ENCODE data around the gene HDAC7. TPM values are rescaled to one million over a fixed set of nuclear protein-coding genes. Genes with fewer than 3 reads are reported as not detected.
A peak's percentile ranks its signal among the peaks of the same experiment; 100 is the strongest.

Gene HDAC7
- 100 to 1,000 TPM; 373 to 382 TPM for total RNA-seq

GRCh38 chr12:47819896-47820630, at the start of gene HDAC7:
TSS of gene HDAC7 (minus strand) at chr12:47819903. CDS start at chr12:47819785, 118 bp downstream.
- no peaks in the 10 kb centered on the region for H3K9me3 Mint-ChIP-seq
- POLR2A ChIA-PET = interaction anchor here (0.8 to 37.9 kb wide), 5 partner anchors 12 to 38 kb away, joined by 3 to 904 read pairs (median 4); no protein-coding TSS in a partner anchor
- peaks cover 52% of the 10 kb centered on the region for H3K4me1 Mint-ChIP-seq (ENCODE audit: low read depth)

DNA sequence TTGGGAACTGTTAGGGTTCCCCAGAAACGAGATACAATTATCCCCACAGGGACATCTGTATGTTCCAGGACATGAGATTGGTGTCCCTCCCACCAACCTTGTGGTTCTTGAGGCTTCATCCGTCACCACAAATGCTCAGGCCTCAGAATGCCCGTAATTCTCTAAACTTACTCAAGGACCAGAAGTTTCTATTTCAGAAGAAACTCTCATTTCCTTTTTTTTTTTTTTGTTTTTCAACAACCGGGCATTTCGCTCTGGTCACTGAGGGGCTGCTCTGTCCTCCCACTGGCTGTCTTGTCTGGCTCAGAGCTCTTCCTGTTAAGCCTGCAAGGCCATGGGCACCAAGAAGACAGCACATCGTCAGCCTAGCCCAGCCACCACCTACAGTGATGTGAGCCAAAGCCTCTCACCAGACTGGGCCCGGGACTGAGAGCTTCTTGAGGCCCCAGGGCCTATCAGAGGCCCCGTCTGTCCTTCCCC, 48.9 kb upstream of the HDAC7 start:
- Mint-ChIP-seq H3K27me3 (no peaks in the 10 kb centered on the region), H3K36me3 (ENCODE audit: low read depth) (peaks cover 77% of the 10 kb centered on the region), H3K9me3 (no peaks in the 10 kb centered on the region), H3K4me1 (ENCODE audit: low read depth) (peaks cover 57% of the 10 kb centered on the region), H3K27ac (peak overlapping the region; percentile 90), H3K4me3 (no peak overlapping the region)
- POLR2A ChIA-PET = interaction anchor here (1.0 to 4.6 kb wide), 9 partner anchors 11 to 95 kb away, joined by 3 to 26 read pairs (median 4); partner anchors contain the start of genes TMEM106C and VDR
- intact Hi-C loops (cut with micrococcal nuclease) = loop anchor here (10.0 kb wide), 1 partner anchor 76 kb away; no protein-coding TSS in a partner anchor
- no peak for TF ChIP-seq CTCF (IDR thresholded peaks at IDR 0.05)
- ATAC-seq (no peak), DNase-seq (no peak)
- CTCF ChIA-PET = interaction anchor here (0.9 to 3.6 kb wide), 7 partner anchors 16 to 126 kb away, joined by 3 to 27 read pairs (median 4); partner anchors contain the start of genes TMEM106C and VDR

More at GRCh38 chr12:47819896-47820630, at the start of gene HDAC7:
- ATAC-seq = peak; percentile 52
- CTCF ChIA-PET = interaction anchor here (1.8 to 7.3 kb wide), 5 partner anchors 7 to 113 kb away, joined by 4 to 240 read pairs (median 18); no protein-coding TSS in a partner anchor
- intact Hi-C loops (cut with micrococcal nuclease) = loop anchor here (10.0 kb wide), 1 partner anchor 605 kb away; no protein-coding TSS in a partner anchor
- no peak for TF ChIP-seq CTCF (IDR thresholded peaks at IDR 0.05)
- peak; percentile 87 for DNase-seq
- peak within 1 kb of the TSS; percentile 99 for H3K27ac Mint-ChIP-seq
- H3K36me3 Mint-ChIP-seq (ENCODE audit: low read depth) = peaks cover 45% of the 10 kb centered on the region
- H3K4me3 Mint-ChIP-seq = peak within 1 kb of the TSS; percentile 90
- H3K27me3 Mint-ChIP-seq = no peaks in the 10 kb centered on the region

DNA sequence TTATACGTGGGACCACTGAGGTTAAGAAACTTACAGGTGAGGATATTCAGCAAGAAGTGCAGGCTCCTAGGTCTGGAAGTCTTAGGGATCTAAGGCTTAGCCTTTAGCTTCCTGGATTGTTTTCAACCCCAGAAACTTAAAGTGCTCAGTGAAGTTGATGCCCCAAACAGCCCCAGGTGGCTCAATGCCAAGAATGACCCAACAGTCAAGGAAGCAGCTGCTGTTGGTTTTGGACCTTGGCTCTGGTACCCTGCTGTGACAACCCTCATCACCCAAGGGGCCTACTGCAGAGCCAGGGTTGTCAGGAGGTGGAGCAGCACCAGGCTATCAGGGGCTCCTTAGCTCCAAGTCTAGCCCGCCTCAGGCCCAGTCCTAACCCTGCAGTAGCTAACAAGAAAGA, 48.3 kb upstream of the HDAC7 start:
- H3K9me3 Mint-ChIP-seq = no peaks in the 10 kb centered on the region
- DNase-seq (no peak), ATAC-seq (no peak)
- no peak for TF ChIP-seq CTCF (IDR thresholded peaks at IDR 0.05)
- peak overlapping the region; percentile 15 for H3K4me3 Mint-ChIP-seq
- H3K4me1 Mint-ChIP-seq (ENCODE audit: low read depth) = peaks cover 62% of the 10 kb centered on the region
- POLR2A ChIA-PET = interaction anchor here (0.7 to 4.6 kb wide), 8 partner anchors 11 to 66 kb away, joined by 3 to 26 read pairs (median 4); partner anchors contain the start of gene VDR
- intact Hi-C loops (cut with micrococcal nuclease) = loop anchor here (10.0 kb wide), 1 partner anchor 77 kb away; no protein-coding TSS in a partner anchor
- H3K27me3 Mint-ChIP-seq = no peaks in the 10 kb centered on the region
- H3K36me3 Mint-ChIP-seq (ENCODE audit: low read depth) = peaks cover 74% of the 10 kb centered on the region
- peak overlapping the region; percentile 90 for H3K27ac Mint-ChIP-seq
- CTCF ChIA-PET = interaction anchor here (0.9 to 3.6 kb wide), 9 partner anchors 12 to 125 kb away, joined by 3 to 27 read pairs (median 4); partner anchors contain the start of genes TMEM106C and VDR

DNA sequence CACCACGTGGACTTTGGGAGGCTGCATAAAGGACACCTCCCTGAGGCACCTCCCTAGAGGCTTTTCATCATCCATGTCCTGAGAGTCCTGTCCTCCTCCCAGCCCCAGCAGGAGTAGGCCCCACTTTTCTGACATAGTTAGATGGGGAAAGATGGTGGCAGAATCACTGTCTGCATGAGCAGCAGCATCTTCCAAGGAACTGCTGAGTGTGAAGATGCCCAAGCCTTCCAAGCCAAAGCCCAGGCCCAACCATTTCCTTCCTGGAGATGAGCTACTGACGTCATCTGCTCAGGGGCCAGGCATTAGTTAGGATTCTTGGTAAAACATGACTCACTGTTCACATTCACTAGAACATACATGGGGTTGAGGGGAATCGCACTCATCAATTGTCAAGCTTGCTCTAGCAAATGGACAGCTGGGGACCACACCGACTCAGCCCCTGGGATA, 47.8 kb upstream of the HDAC7 start:
- Mint-ChIP-seq H3K4me3 (peak overlapping the region; percentile 15), H3K27me3 (no peaks in the 10 kb centered on the region), H3K4me1 (ENCODE audit: low read depth) (peaks cover 67% of the 10 kb centered on the region), H3K27ac (peak overlapping the region; percentile 90), H3K9me3 (no peaks in the 10 kb centered on the region), H3K36me3 (ENCODE audit: low read depth) (peaks cover 73% of the 10 kb centered on the region)
- TF ChIP-seq CTCF (IDR thresholded peaks at IDR 0.05) = no peak
- intact Hi-C loops (cut with micrococcal nuclease) = loop anchor here (10.0 kb wide), 1 partner anchor 77 kb away; no protein-coding TSS in a partner anchor
- DNase-seq = peak; percentile 76
- peak; percentile 87 for ATAC-seq
- CTCF ChIA-PET = interaction anchor here (0.9 to 3.6 kb wide), 9 partner anchors 12 to 125 kb away, joined by 3 to 27 read pairs (median 5); partner anchors contain the start of genes TMEM106C and VDR
- POLR2A ChIA-PET = interaction anchor here (0.7 to 4.6 kb wide), 5 partner anchors 12 to 66 kb away, joined by 3 to 26 read pairs (median 4); no protein-coding TSS in a partner anchor

All from activated CD8-positive, alpha-beta T cell treated with anti-CD3 and anti-CD28 coated beads for 36 hours (primary cell).